Right ventricle myocardium inferior (tissue), 1 donor: ENCODE data around the gene GLB1L2. TPM values are rescaled to one million over a fixed set of nuclear protein-coding genes. Genes with fewer than 3 reads are reported as not detected.

Experiments used
- ATAC-seq: fragments of 200-7000 bp; cut with Tn5 transposase; one replicate; pipeline ENCODE4 v1.9.1; 2020; ENCODE audit warnings: mild to moderate bottlenecking, moderate library complexity
- DNase-seq: peaks from one replicate; pipeline ENCODE4 v3.0.0; 2021; ENCODE audit errors: missing footprints
- intact Hi-C: fragments of 100-400 bp; cut with DNase I; formaldehyde crosslinking; loops from one replicate; pipeline ENCODE4 v1.11.0; 2022
- total RNA-seq: library from RNA; stranded (reverse); fragmentation: NEBNext Ultra II Directional; extraction: Animal tissue kit (Norgen Biotek cat#: 25700); gene quantifications from one replicate; pipeline ENCODE4 v1.2.1, GENCODE V29; 2021
- donor health status: DM: no; HTN: yes; CAD: no; lungs with severe emphysema.

Gene GLB1L2
- total RNA-seq, 1 donor from 2014 or later = 0.32 TPM

GRCh38 chr11:134361661-134362060 is 29.9 kb downstream of the GLB1L2 start:
- DNase-seq (peak; percentile 57), ATAC-seq (no peak)
- intact Hi-C loops = no loop called here

GRCh38 chr11:134362192-134362901 is 30.6 kb downstream of the GLB1L2 start:
- intact Hi-C loops = no loop called here
- no peak for ATAC-seq
- no peak for DNase-seq

GRCh38 chr11:134363161-134363560 is 31.4 kb downstream of the GLB1L2 start:
- DNase-seq = no peak
- intact Hi-C loops = no loop called here

GRCh38 chr11:134363592-134363991 is 31.8 kb downstream of the GLB1L2 start:
- intact Hi-C loops = no loop called here
- no peak for ATAC-seq
- no peak for DNase-seq

More at GRCh38 chr11:134363161-134363560, 31.4 kb downstream of the GLB1L2 start:
- ATAC-seq = no peak

GRCh38 chr11:134364261-134364660 is 32.5 kb downstream of the GLB1L2 start:
- ATAC-seq = no peak
- no peak for DNase-seq
- intact Hi-C loops = no loop called here

GRCh38 chr11:134365011-134365925 is 33.5 kb downstream of the GLB1L2 start:
- ATAC-seq = no peak
- intact Hi-C loops = no loop called here
- no peak for DNase-seq

GRCh38 chr11:134366254-134366653 is 34.5 kb downstream of the GLB1L2 start:
- no peak for DNase-seq
- intact Hi-C loops = no loop called here
- ATAC-seq = no peak

- intact Hi-C loops = no loop called here
- peak; percentile 41 for DNase-seq
- ATAC-seq = no peak
These were observed 36.0 kb downstream of the GLB1L2 start for GRCh38 chr11:134367781-134368180.

- DNase-seq = no peak
- no peak for ATAC-seq
- intact Hi-C loops = no loop called here
These were observed 38.1 kb downstream of the GLB1L2 start for GRCh38 chr11:134369656-134370525.

- intact Hi-C loops = no loop called here
- DNase-seq = no peak
- no peak for ATAC-seq
These were observed 39.0 kb downstream of the GLB1L2 start for GRCh38 chr11:134370526-134371435.

- intact Hi-C loops = no loop called here
- no peak for DNase-seq
- ATAC-seq = no peak
These were observed 39.8 kb downstream of the GLB1L2 start for GRCh38 chr11:134371436-134372185.

GRCh38 chr11:134372536-134372935 is 40.7 kb downstream of the GLB1L2 start:
- ATAC-seq = no peak
- intact Hi-C loops = no loop called here
- no peak for DNase-seq

- intact Hi-C loops = no loop called here
- no peak for DNase-seq
- no peak for ATAC-seq
These were observed 41.2 kb downstream of the GLB1L2 start for GRCh38 chr11:134372961-134373360.

- DNase-seq (peak; percentile 47), ATAC-seq (no peak)
- intact Hi-C loops = no loop called here
These were observed 41.8 kb downstream of the GLB1L2 start for GRCh38 chr11:134373591-134374052.

- ATAC-seq (no peak), DNase-seq (peak; percentile 21)
- intact Hi-C loops = no loop called here
These were observed 42.4 kb downstream of the GLB1L2 start for GRCh38 chr11:134374171-134374570.

GRCh38 chr11:134374891-134375550 is 43.2 kb downstream of the GLB1L2 start:
- DNase-seq = peak; percentile 57
- intact Hi-C loops = no loop called here

More at GRCh38 chr11:134374891-134375550, 43.2 kb downstream of the GLB1L2 start:
- ATAC-seq = no peak
